Measurements from ENCODE around the gene ZNF229.
"Not testable (repeated sequence)": the region's sequence is repeated elsewhere in the genome, so short reads cannot be mapped to it uniquely, and the experiment has no call there.

The ZNF229 gene

DNA sequence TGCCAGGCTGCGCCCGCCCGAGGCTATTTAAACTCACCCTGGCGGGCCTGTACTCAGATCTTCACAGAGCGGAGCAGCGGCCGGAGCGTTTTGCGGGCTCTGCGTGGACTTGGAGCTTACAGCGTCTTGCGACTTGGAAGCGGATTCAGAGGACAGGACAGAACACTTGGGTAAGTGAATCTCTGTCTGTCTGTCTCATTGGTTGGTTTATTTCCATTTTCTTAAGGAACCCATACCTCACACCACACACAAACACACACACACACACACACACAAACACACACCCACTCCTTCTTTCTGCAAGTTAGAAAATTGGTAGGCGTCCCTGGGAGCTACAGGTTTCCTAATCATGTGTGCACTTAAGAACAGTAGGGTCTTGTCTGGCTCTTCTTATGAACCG, 32.7 kb downstream of the ZNF229 start:
- not testable (repeated sequence) for H3K9ac ChIP-seq (ENCODE audit: low read length); H3K4me1 ChIP-seq (ENCODE audit: control insufficient read depth, insufficient read depth, low read length); H3K4me3 ChIP-seq (ENCODE audit: low read length); H3K36me3 ChIP-seq (ENCODE audit: control insufficient read depth, insufficient read depth, low read length); H3K27me3 ChIP-seq (ENCODE audit: control insufficient read depth, insufficient read depth, low read length); H3K27ac ChIP-seq (ENCODE audit: low read depth, low read length)

DNA sequence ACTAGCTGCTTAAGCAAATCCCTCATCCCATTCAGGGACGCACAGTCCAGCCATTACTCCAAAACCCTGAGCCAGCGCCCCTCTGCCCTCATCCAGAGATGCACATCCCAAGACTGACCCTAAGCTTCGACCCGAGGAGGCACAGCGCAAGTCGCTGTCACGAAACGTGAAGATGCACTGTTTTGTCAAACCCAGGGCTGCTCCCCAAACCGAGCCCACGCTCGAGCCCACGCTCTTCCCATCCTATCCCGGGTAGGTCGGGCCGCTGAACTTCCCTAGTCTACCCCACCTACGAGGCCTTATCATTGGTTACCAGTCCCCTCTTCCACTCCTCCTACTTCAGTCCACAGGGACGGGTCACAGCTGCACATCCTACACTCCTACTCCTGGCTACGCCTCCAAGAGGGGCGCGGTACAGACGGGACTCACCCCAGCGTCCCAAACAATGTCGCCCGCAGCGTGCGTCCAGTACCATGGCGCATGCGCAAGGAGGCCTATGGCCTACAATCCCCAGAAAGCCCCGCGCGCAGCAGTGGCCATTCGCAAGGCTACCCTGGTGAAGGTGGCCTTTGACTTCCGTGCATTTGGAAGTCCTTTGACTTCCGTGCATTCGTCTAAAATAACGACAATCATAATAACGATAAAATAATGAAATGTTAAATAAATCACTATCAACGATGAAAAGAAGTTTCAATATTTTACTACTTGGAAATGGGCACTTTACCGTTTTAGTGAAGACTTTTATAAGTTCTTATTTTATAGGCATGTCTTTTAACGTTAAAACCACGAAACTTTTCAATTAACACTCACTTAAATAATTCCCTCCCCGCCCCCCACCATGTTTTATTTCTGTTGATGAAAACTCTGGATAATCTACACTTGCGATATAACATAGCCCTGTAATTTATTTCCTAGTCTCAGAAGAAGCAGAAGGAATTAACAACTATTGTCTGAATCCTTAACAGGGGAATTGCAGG, 46.8 kb downstream of the ZNF229 start, which contains the start of gene ZNF285:
ZNF285 (minus strand) TSS at position 470 of the 977 bp plus-strand sequence. CDS start 4,395 bp downstream, outside the sequence.
- no peaks in the 10 kb centered on the region for H3K27me3 ChIP-seq (ENCODE audit: control insufficient read depth, insufficient read depth, low read length)
- peak within 1 kb of the TSS; percentile 14 for H3K27ac ChIP-seq (ENCODE audit: low read depth, low read length)
- H3K36me3 ChIP-seq (ENCODE audit: control insufficient read depth, insufficient read depth, low read length): no peaks in the 10 kb centered on the region
- peak within 1 kb of the TSS; percentile 40 for H3K9ac ChIP-seq (ENCODE audit: low read length)
- H3K4me3 ChIP-seq (ENCODE audit: low read length): peak within 1 kb of the TSS; percentile 96
- no peaks in the 10 kb centered on the region for H3K4me1 ChIP-seq (ENCODE audit: control insufficient read depth, insufficient read depth, low read length)

DNA sequence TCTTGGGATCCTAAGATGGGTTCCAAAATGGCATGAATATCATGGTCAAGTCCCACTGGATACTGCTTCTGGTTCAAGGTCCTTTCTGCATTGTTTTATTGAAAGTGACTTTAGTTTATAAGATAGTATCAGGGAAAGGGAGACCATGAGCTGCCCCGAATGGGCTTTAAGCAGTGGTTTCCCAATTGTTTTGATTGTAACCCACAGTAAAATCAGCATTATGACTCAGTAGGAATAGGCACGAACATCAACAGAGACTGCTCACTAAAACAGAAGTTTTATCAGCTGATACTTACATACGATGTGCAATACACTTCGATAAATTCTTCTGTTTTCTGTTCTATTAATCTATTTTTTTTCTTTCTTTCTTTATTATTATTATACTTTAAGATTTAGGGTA, 59.0 kb downstream of the ZNF229 start:
- not testable (repeated sequence) for H3K27ac ChIP-seq (ENCODE audit: low read depth, low read length); H3K4me3 ChIP-seq (ENCODE audit: low read length); H3K4me1 ChIP-seq (ENCODE audit: control insufficient read depth, insufficient read depth, low read length); H3K27me3 ChIP-seq (ENCODE audit: control insufficient read depth, insufficient read depth, low read length); H3K9ac ChIP-seq (ENCODE audit: low read length)
- H3K36me3 ChIP-seq (ENCODE audit: control insufficient read depth, insufficient read depth, low read length): peaks cover 11% of the 10 kb centered on the region

All from rectal smooth muscle tissue (tissue), 1 donor.